GM06990 (cell line): Measurements from ENCODE around the gene SVOPL.
"Not testable (repeated sequence)": the region's sequence is repeated elsewhere in the genome, so short reads cannot be mapped to it uniquely, and the experiment has no call there.

Source experiments
- DNase-seq: peaks from one replicate; pipeline ENCODE4 v3.0.0-alpha.2; 2011; ENCODE audit not compliant: insufficient read length; ENCODE audit errors: extremely low read depth
- H3K27me3 ChIP-seq: replicated peaks from 2 replicates; pipeline ENCODE4 v1.6.0; 2011; ENCODE audit warnings: low read length; ENCODE audit not compliant: control insufficient read depth, insufficient read depth
- H3K36me3 ChIP-seq: 2 replicates; pipeline ENCODE4 v1.5.1; 2011; ENCODE audit warnings: low read length; ENCODE audit not compliant: control insufficient read depth, insufficient read depth
- H3K4me3 ChIP-seq: replicated peaks from 2 replicates; pipeline ENCODE4 v1.5.1; 2011; ENCODE audit warnings: low read depth, mild to moderate bottlenecking, control low read depth, low read length
- CTCF ChIP-seq: IDR thresholded peaks from 2 replicates; pipeline ENCODE4 v1.5.1; 2011; ENCODE audit warnings: low read length, control low read depth, mild to moderate bottlenecking, inconsistent platforms; ENCODE audit not compliant: insufficient read depth, poor library complexity, severe bottlenecking

The SVOPL gene

GRCh38 chr7:138741453-138741735 lies 40.2 kb upstream of the SVOPL start:
- TF ChIP-seq CTCF: no peak
- H3K27me3 ChIP-seq: no peaks in the 10 kb centered on the region
- no peak for DNase-seq
- H3K36me3 ChIP-seq: no peaks in the 10 kb centered on the region
- H3K4me3 ChIP-seq: no peak overlapping the region

GRCh38 chr7:138739859-138740258 lies 38.7 kb upstream of the SVOPL start:
- H3K36me3 ChIP-seq: no peaks in the 10 kb centered on the region
- no peak for TF ChIP-seq CTCF
- no peak overlapping the region for H3K4me3 ChIP-seq
- H3K27me3 ChIP-seq: no peaks in the 10 kb centered on the region; the same call in 1 of the 2 replicates
- DNase-seq: no peak

GRCh38 chr7:138738551-138739335 lies 37.6 kb upstream of the SVOPL start:
- H3K27me3 ChIP-seq: no peaks in the 10 kb centered on the region; the same call in 1 of the 2 replicates
- DNase-seq: peak; percentile 38
- no peak overlapping the region for H3K4me3 ChIP-seq
- peak; percentile 90 for TF ChIP-seq CTCF
- H3K36me3 ChIP-seq: no peaks in the 10 kb centered on the region

GRCh38 chr7:138738114-138738513 lies 37.0 kb upstream of the SVOPL start:
- Histone ChIP-seq H3K27me3 (no peaks in the 10 kb centered on the region; the same call in 1 of the 2 replicates), H3K36me3 (no peaks in the 10 kb centered on the region), H3K4me3 (no peak overlapping the region)
- TF ChIP-seq CTCF: no peak
- DNase-seq: no peak

- H3K36me3 ChIP-seq: no peaks in the 10 kb centered on the region
- DNase-seq: no peak
- H3K27me3 ChIP-seq: no peaks in the 10 kb centered on the region; the same call in 1 of the 2 replicates
- H3K4me3 ChIP-seq: no peak overlapping the region
- no peak for TF ChIP-seq CTCF
These were observed 34.2 kb upstream of the SVOPL start for GRCh38 chr7:138735399-138735798.

- DNase-seq, H3K4me3 ChIP-seq, H3K36me3 ChIP-seq, H3K27me3 ChIP-seq: not testable (repeated sequence)
These were observed 30.6 kb upstream of the SVOPL start for GRCh38 chr7:138731733-138732132.
